OCI-M1 (cell line): ENCODE measurements around the gene SUPT6H.

ENCODE experiments used
- DNase-seq: peaks from one replicate; lab custom pipeline; 2025; lab: John Stamatoyannopoulos, UW

Gene SUPT6H

GRCh38 chr17:28702026-28702751 lies 40.2 kb downstream of the SUPT6H start:
- no peak for DNase-seq

GRCh38 chr17:28702752-28703150 lies 40.7 kb downstream of the SUPT6H start:
- DNase-seq, result no peak

GRCh38 chr17:28703552-28704218 lies 41.7 kb downstream of the SUPT6H start:
- DNase-seq, result no peak

GRCh38 chr17:28704219-28704858 lies 42.3 kb downstream of the SUPT6H start:
- no peak for DNase-seq

- DNase-seq, result no peak
Observed at GRCh38 chr17:28705074-28705659, 43.2 kb downstream of the SUPT6H start.

GRCh38 chr17:28705728-28706334 lies 43.8 kb downstream of the SUPT6H start:
- no peak for DNase-seq

GRCh38 chr17:28706471-28707338 lies 44.7 kb downstream of the SUPT6H start:
- DNase-seq, result no peak

GRCh38 chr17:28707339-28707720 lies 45.3 kb downstream of the SUPT6H start:
- DNase-seq, result no peak

GRCh38 chr17:28710861-28711722 lies 49.1 kb downstream of the SUPT6H start:
- peak; percentile 99 for DNase-seq

GRCh38 chr17:28711723-28712031 lies 49.7 kb downstream of the SUPT6H start, which contains the start of gene PROCA1:
Gene PROCA1, minus strand, starts transcription at chr17:28711888. Its CDS starts 228 bp downstream, at chr17:28711660.
- peak; percentile 97 for DNase-seq

GRCh38 chr17:28712032-28712704 lies 50.2 kb downstream of the SUPT6H start:
- DNase-seq, result peak; percentile 93

- no peak for DNase-seq
Observed at GRCh38 chr17:28712705-28713415, 50.9 kb downstream of the SUPT6H start.

- no peak for DNase-seq
Observed at GRCh38 chr17:28714281-28714680, 52.3 kb downstream of the SUPT6H start.

- DNase-seq, result no peak
Observed at GRCh38 chr17:28715217-28715616, 53.2 kb downstream of the SUPT6H start.

GRCh38 chr17:28716740-28717577 lies 55.0 kb downstream of the SUPT6H start:
- DNase-seq, result no peak

GRCh38 chr17:28717578-28718332 lies 55.8 kb downstream of the SUPT6H start, which contains the start of gene RAB34:
Gene RAB34, minus strand, starts transcription at chr17:28717868. Its CDS starts 602 bp downstream, at chr17:28717266.
- DNase-seq, result no peak

- DNase-seq, result no peak
Observed at GRCh38 chr17:28718333-28719020, 56.5 kb downstream of the SUPT6H start.
